IMR-90 (cell line): Measurements from ENCODE around the gene SNAP23.

ENCODE experiments used
- RFX5 ChIP-seq: IDR thresholded peaks from 2 replicates; pipeline ENCODE4 v1.8.0; 2012; ENCODE audit warnings: low read depth, mild to moderate bottlenecking, low read length, moderate library complexity
- TF ChIP-seq, protein P1 (sequence below): conservative IDR thresholded peaks from 2 replicates; pipeline ENCODE4 v1.5.1; 2012; ENCODE audit warnings: mild to moderate bottlenecking, low read depth, low read length, improper control_type of control experiment

DNA sequence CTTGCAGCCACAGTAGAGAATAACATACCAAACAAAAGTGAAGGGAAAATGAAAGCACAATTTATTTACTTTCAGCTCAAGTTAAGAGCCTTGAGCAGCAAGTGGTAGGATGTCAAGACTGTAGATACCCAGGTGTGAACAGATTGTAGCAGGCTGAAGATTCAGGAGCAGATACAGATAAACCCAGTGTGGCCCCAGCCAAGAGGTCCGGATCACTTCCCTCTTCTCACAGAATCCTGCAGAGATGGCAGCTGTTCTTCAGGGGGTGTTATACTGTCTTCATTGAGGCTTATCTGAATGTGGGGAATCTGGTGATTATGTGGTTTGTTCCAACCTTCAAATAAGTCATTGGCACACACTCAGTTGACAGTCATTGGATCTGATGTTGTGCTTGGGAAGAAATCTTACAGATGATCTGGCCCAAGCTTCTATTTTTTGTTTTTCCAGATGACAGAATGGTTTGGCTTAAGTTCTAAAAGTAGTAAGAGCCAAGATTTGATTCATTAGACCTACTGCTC is 82.1 kb downstream of the SNAP23 start:
- TF ChIP-seq, protein P1, sequence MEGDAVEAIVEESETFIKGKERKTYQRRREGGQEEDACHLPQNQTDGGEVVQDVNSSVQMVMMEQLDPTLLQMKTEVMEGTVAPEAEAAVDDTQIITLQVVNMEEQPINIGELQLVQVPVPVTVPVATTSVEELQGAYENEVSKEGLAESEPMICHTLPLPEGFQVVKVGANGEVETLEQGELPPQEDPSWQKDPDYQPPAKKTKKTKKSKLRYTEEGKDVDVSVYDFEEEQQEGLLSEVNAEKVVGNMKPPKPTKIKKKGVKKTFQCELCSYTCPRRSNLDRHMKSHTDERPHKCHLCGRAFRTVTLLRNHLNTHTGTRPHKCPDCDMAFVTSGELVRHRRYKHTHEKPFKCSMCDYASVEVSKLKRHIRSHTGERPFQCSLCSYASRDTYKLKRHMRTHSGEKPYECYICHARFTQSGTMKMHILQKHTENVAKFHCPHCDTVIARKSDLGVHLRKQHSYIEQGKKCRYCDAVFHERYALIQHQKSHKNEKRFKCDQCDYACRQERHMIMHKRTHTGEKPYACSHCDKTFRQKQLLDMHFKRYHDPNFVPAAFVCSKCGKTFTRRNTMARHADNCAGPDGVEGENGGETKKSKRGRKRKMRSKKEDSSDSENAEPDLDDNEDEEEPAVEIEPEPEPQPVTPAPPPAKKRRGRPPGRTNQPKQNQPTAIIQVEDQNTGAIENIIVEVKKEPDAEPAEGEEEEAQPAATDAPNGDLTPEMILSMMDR: no peak
- no peak for TF ChIP-seq RFX5
